NCI-H226 (cell line): ENCODE results near the gene CTIF.
A peak's percentile ranks its signal among the peaks of the same experiment; 100 is the strongest.
"Not testable (repeated sequence)": the region's sequence is repeated elsewhere in the genome, so short reads cannot be mapped to it uniquely, and the experiment has no call there.

Experiments used
- DNase-seq: peaks from one replicate; pipeline ENCODE4 v3.0.0-alpha.2; 2015

The CTIF gene

GRCh38 chr18:48646976-48647375, 108.1 kb downstream of the CTIF start:
- DNase-seq = no peak

GRCh38 chr18:48649231-48649630, 110.4 kb downstream of the CTIF start:
- no peak for DNase-seq

DNA sequence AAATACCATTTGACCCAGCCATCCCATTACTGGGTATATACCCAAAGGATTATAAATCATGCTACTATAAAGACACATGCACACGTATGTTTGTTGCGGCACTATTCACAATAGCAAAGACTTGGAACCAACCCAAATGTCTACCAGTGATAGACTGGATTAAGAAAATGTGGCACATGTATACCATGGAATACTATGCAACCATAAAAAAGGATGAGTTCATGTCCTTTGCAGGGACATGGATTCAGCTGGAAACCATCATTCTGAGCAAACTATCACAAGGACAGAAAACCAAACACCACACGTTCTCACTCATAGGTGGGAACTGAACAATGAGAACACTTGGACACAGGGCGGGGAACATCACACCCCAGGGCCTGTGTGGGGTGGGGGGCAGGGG, 115.8 kb downstream of the CTIF start:
- DNase-seq = not testable (repeated sequence)

- DNase-seq = no peak
Observed at GRCh38 chr18:48655508-48655907, 116.7 kb downstream of the CTIF start.

- no peak for DNase-seq
Observed at GRCh38 chr18:48656176-48656575, 117.3 kb downstream of the CTIF start.

GRCh38 chr18:48656582-48656981, 117.8 kb downstream of the CTIF start:
- DNase-seq = no peak

GRCh38 chr18:48657447-48658120, 118.8 kb downstream of the CTIF start:
- DNase-seq = no peak

- no peak for DNase-seq
Observed at GRCh38 chr18:48658721-48659120, 119.9 kb downstream of the CTIF start.

DNA sequence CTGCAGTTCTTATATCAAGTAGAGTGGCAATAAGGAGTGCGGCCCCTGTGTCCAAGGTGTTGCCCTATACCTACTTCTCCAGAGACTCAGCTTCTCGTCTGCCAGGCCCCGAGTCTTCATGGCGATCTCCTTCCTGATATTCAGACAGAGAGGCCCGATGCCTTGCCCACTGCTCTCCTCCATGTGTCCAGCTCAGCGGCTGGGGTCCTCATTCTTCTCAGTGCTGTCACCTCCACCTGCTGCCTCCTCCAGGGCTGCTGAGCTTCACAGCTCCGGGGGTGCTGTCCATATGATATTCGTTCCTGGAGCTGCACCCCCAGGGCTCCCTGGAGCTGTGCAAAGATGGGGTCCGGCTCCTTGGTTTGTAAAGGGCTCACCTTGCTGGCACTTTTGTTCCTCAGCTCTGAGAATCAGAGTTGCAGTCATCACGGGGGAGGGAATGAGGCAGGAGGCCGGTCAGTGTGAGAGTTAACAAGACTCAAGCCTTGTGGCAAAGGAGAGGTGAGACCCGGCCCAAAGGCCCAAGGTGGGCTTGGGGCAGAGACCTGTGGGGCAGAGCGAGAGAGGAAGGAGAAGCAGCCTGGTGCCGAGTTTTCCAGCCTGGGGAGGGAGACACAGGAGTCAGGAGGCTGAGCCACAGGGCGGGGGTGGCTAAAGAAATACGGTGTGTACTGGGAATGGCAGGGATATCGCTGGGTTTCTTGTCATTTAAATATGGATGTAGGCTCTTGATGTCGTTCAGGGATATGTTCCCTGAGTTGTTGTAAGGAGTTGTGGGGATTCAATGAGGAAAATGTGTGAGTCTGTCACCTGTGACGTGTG, 120.6 kb downstream of the CTIF start:
- DNase-seq = no peak

- no peak for DNase-seq
Observed at GRCh38 chr18:48660346-48661228, 121.8 kb downstream of the CTIF start.

DNA sequence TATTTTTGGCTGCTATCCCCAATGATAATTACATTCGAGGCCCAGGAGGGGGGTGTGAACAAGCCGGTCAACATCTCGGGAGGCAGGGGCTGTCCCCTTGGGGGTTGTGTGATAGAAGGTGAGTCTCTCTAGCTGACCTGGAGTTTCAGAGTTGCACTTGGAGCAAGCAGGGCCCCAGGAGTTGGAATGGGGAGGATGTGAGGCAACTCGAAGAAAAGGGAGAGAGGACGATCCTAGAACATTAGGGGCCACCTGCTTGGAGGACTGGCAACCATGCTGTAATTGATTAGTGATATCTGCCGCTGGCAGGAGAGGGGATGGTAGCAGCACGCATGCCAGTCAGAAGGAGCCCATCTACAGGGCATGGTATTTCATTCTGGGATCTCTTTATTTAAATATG, 122.6 kb downstream of the CTIF start:
- DNase-seq = no peak

- peak; percentile 23 for DNase-seq
Observed at GRCh38 chr18:48662011-48662661, 123.3 kb downstream of the CTIF start.

GRCh38 chr18:48663096-48663930, 124.5 kb downstream of the CTIF start:
- DNase-seq = no peak

DNA sequence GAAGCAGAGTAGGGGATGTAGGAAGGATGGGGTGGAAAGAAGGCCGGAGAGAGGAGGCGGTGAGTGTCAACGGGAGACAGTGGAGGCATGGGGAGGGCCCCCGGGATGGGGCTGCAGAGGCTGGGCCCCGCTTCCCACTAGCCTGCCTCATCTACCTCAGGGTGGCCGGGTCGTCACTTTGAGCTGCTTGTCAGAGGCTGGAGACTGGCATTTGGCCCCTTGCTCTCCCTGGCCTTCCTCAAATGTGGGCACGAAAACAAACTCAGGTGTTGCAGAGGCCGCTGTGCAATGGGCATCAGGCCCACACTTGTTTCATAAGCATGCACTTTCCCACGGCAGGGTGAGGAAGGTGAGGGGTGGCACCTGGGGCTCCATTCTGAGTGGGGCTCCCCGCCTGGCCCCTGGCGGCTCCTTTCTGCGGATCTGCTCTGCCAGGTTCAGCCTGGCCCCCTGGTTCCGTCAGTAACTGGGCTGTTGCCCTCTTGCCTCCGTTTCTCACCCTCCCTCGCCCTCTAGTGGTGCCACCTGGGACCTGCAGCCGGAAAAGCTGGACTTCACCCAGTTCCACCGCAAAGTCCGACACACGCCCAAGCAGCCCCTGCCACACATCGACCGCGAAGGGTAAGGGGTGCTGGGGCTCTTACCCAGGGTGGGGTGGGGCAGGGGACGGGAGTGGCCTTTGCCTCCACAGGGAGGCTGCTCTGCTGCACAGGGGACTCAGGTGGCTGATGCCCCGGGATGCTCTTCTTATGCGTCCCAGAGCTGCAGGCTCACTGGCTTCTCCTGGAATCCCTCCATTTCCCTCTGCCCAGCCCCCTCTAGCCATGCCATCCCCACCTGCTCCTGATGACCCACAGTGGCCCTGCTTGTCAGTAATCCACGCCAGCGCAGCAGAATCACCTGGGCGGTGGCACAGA, 125.4 kb downstream of the CTIF start:
- no peak for DNase-seq

- DNase-seq = no peak
Observed at GRCh38 chr18:48665654-48666053, 126.8 kb downstream of the CTIF start.

DNA sequence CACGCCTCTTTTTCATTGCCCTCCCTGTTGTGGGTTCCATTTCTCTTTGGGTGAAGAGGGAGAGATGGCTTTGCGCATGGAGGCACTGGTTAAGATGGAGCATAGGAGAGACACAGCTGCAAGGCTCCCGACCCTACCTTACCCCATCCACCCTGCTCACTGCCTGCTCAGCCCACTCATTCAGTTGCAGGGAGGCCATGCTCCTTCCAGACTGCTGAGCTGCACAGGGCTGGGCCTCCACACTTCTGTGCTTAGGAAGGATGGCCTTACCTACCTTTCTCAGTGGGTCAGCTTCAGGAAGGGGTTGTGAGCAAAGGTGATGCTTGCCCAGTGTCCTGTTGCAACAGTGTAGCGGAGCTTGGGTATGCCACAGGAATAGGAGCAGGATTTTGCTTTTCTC, 127.8 kb downstream of the CTIF start:
- no peak for DNase-seq

DNA sequence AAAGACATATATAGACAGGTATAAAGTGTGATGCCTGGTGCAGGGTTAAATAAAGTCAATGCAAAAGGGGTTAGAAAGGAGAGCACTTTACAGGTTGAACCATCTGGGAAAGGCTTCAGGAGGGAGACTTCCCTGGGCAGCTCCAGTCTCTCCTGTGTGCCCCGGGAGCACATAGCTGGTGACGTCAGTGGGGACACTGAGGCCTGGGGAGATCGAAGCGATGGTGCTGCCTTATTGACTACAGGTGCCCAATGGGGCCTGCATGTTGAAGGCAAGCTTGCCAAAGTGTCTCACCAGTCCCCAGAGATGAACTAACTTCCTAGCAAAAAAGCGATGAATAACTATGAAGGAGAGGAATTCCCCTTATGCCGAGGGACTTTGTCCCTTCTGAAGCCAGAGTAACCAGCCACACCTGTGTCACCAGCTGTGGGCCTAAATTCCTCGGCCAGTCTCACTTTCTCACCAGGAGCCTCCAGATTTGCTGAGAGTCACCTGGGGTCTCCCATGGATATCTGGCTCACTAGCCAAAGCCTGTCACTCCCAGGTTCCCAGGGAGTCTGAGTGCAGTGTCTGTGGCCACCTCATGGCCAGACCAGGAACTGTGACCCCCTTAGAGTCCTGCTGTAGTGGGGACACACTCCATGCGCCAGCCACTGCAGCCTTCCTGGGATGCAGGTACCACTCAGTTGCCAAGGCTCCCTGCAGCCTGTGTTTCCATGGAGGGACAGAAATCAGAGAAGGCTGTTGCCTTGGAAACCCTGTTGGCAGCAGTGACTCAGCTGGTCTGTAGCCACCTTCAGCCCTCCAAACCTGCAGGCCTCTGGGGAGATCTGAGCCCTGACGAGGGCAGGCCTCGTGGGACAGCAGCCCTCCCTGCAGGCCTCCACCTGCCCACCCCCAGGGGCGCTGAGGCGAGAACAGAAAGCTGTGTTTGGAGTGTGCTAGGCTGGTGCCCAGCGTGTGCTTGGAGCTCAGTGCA, 128.7 kb downstream of the CTIF start:
- no peak for DNase-seq

DNA sequence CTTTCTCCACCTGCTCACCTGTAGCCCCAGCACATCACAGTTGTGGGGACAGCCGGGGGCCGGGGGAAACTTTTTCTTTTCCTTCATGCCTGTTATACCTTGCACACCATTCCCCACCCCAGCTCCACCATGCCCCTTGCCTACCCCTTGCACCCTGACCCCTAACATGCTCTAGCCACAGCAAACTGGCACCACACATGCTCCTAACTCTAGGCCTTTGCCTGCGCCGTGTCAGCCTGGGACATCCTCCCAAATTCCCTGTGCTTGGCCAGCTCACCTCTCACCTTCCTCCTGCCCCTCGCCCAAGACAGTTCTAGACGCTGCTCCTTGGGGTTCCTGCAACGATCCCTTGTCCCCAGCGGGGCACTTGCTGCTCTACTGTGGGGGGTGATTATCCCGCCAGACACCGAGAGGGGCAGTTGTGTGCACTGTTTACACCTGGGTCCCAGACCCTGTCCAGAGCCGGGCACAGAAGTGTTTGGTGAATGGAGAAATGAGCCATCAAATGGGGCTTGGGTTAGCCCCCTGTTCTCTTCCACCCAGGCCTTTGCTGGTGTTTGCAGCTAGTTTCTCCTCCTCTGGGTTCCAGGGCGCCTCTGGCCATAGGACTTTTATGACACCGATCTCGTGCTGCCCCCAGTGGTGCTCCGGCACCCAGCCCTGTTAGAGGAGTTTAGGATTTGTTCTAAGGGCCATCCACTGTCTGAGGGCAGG, 129.8 kb downstream of the CTIF start:
- no peak for DNase-seq

DNA sequence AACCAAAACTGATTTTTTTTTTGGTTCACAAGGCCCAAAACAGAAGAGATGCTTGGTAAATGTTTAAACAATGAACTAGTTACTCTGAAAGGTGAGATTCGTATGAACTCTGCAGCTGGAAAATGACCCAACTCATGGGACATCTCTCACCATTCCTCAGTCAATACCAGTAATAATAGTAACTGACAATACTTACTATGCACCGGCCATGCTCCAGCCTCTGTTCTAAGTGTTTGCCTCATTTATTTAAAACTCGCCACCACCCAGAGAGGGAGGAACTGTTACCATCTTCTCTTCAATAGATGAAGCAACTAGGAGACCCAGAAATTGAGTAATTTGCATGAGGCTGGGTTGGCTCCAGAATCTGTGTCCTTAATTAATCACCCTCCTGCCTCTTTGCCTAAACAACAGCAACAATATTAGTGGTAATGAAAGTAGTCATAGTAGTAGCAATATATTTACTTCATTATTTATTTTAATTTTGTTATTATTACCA, 130.4 kb downstream of the CTIF start:
- DNase-seq = no peak
